GM18511 (cell line): ENCODE results near the gene MGAT4C.

Experiments
- ATAC-seq: cut with Tn5 transposase; IDR thresholded peaks from one replicate; pipeline ENCODE4 v1.9.1; 2021; ENCODE audit warnings: mild to moderate bottlenecking, moderate library complexity; ENCODE audit not compliant: unreplicated experiment

The MGAT4C gene

DNA sequence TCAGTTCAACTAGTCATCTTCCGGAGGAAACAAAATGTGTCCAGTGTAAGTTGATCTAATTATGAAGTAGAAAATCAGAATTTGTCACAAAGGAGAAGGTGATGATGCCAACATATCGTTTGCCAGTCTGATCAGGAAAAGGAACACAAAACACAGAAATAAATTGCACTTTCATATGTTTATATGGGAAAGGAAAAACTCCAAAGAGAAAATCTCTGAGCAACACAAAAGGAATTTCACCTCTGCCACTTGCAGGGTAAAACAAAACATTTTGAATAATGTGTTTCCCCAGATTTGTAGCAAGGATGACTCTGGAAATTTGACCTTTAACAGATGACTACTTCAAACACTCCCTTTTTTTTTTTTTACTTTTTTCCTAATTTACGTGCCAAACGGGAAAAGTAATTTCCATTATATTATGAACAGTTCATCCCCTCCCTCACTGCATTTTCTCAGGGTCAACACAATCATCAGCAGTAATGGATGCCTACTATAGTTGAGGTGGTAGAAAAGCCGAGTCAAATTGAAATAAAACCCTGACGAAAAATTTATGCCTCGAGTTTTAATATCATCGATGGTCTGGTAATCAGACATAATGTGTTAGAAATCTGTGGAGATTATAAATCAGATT is 25.6 kb downstream of the MGAT4C start:
- no peak for ATAC-seq

DNA sequence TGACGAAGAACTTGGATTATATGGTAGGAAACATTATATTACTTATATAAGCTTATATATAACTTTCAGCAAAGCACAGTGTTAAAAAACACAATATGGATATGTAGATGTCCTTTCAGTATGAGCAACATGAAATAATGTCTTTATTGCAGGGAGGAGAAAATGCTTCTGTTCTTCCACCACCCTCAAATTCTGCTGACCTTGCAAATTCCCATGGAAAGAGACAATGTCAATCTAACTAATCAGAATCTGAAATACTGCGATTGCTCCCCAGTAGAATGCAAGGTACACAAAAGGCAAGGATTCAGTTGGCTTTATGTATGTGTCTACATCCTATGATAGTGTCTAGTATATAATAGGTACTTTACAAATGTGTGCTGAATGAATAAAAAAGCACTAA is 26.4 kb downstream of the MGAT4C start:
- ATAC-seq, result no peak

DNA sequence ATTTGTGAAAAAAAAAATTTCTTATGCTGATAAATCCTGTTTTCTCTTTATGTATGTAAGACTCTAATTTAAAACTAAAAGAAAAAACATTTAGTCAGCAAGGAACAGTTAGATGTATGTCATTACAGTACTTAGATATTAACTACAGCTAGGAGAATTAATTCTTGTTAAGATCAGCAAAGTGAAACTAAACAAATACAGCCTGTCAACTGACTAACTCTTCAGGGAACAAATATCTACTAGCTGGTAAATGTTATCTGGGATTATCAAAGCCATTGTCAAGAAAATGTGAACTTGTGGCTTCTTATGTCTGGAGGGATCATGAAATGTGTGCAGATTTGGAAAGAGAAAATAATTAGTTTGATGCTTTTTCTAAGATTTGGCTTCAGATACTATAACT is 27.5 kb downstream of the MGAT4C start:
- no peak for ATAC-seq

DNA sequence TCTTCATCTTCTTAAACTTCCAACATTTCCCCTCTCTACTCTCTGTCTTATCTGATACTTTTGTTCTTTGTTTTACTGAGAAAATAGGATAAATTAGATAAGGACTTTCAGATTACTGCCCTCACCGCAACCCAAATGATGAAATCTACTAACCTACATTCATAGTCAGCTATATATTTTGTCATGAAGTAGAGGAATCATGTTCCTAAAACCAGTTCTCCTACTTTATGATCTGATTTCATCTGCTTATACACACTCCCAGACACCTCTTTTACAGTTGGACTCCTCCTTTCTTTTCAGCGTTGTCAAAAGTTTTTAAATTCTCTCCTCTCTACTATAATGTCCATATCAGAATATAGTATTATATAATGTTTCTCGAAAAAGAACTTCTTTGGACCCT is 29.7 kb downstream of the MGAT4C start:
- ATAC-seq, result no peak

DNA sequence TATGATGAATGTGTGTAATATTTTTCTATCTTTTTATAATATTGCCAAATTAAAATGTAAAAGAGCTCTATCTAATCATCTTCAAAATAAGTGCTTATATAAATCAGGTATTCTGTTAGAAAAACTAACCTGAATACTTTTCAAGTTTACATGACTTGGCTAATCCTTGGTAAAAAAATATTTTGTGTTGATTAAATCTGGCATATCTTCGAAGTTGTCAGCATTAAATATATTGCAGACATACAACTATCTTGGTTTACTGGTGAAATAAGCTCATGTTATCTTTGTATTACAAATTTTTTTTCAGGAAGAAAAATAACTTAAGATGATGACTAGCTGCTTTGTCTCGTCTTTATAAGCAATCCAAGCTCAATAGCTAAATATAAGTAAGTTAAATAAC is 39.6 kb downstream of the MGAT4C start:
- no peak for ATAC-seq

DNA sequence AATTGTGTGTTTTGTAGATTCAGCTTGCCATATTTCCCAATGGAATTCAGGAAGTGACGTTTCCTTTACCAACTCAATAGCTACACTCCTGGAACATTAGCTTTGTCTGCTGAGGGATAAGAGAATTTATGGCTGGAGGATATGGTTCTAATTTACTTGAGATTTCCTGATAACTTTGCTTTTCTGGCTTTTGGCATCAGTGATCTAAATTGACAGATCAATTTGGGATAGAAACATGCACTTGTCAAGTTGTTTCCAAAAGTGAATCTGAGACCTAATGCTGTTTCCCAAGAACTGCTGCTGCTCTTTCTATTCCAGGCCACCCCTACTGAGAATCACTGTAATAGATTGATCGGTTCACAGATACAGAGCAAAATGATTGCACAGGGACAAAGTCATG is 43.2 kb downstream of the MGAT4C start:
- no peak for ATAC-seq

DNA sequence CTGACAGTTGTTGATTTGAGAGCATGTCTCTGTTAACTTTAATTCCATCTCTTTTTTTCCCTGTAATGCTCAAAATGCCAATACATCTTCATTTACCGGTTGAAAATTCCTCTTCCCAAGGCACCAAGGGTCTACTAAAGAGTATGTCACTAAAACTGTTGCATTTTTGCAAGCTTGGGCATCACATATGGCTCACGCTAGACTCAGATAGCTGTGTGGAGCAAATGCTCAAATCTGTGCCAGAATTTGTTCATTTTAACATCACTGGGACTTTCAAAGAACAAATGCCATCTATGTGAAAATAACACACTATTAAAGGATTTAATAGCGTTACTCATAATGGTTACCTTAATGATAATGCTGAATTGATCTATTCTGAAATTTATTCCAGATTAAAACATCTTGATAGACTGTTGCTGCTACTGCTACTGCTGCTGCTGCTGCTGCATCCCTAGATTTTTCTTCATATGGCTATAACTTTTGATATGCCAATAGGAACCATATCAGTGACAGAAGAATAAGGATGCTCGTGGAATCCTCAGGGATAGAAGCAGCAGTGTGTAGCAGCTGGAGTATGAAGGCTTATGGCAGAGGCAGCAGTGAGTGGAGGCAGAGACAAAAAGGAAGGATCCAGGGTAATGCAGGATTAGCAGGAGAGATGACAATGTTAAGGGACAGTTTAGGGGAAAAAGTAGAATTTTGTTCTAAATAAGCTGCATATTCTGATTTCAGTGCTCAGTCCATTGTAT is 57.3 kb downstream of the MGAT4C start:
- ATAC-seq, result no peak

DNA sequence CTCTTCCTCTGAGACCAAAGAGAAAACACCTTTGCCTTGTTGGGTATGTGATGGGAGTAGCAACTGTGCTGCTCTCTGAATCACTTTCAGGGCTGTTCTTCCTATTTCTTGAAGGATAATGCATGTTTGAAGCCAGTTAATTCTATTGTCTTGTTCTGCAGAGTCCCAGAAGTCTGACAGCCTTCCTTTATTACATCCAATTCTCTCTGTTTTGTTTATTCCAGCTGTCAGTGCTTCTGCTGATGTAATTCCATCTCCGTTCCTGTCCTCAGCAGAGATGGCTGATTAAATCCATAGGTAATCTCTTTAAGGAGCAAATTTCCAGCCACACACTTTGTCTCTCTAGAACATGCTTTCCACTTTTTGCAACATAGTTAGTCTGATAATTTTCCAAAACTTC is 59.7 kb downstream of the MGAT4C start:
- ATAC-seq, result no peak

DNA sequence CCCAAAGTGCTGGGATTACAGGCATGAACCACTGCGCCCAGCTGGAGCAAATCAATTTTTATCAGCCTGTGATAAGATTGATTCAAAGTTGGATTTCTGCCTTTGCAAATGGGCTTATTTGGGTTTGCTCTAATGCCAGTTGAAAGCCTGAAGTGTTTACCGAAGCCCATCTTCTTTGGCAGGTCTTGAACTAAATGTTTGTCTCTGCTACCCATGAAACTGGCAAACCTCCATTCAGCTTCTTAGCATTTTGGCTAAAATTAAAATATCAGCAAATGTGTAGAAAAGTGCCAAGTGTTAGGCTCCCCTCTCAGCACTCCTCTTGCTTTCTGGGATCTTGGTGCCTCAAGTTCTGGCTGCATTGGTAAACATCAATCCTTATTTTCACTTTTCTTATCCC is 61.5 kb downstream of the MGAT4C start:
- no peak for ATAC-seq

DNA sequence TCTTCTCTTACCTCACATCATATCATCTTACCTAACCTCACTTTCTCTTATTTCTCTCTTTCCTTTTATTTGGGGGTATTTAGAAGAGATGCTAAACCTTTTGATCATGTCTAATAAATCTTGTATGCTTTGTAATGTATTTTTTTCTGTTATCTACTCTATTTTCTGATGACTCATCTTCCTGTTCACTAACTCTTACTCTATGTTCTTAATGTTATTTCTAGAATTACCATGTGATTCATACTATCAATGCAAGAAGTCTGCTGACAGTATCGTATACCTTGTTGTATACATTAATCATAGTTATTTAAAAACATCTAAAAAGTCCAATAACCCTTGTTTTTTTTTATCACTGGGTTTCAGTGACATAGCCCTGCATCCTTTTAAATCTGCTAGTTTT is 62.3 kb downstream of the MGAT4C start:
- no peak for ATAC-seq

DNA sequence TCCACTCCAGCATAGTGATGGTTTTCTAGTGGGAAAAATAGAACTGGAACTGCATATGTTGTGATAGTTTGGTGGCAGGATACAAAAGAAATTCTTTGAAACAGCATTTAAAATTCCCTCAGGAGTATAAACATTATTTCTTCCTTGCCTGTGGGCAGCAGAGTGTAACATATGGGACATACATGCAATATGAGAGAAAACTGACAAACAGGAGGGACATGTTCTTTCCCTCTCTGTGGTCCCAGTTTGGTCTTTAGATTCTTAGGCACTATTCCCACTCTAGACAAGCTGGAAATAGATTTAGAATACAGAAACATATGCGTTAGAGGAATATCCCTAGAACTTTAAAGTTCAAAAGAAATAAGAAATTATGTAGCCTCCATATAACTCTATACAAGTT is 68.0 kb downstream of the MGAT4C start:
- ATAC-seq, result no peak

DNA sequence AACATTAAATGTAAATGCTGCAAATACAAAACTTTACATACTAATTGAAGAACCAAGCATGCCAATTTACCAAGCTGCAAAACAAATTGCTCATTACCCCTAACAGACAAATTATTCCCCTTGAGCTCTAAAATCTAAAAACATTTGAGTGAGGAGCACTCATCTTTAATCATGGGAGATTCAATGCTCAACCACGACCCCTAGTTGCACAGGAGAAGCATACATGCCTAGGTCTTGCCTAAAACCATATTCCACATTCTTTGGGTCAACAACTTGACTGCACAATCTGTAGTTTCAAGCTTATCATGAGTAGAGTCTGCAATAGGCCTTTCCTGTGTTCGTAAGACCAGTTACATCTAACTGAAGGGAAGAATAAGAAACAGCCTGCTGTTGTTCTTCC is 69.7 kb downstream of the MGAT4C start:
- ATAC-seq, result no peak

DNA sequence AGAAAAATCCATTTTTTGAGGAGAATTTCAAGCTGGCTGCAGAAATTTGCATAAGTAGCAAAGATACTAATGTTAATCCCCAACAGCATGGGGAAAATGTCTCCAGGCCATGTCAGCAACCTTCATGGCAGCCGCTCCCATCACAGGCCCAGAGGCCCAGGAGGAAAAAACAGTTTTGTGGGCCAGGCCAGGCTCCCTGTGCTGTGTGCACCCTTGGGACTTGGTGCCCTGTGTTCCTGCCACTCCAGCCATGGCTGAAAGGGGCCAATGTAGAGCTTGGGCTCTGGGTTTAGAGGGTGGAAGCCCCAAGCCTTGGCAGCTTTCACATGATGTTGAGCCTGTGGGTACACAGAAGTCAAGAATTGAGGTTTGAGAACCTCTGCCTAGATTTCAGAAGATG is 76.3 kb downstream of the MGAT4C start:
- no peak for ATAC-seq

DNA sequence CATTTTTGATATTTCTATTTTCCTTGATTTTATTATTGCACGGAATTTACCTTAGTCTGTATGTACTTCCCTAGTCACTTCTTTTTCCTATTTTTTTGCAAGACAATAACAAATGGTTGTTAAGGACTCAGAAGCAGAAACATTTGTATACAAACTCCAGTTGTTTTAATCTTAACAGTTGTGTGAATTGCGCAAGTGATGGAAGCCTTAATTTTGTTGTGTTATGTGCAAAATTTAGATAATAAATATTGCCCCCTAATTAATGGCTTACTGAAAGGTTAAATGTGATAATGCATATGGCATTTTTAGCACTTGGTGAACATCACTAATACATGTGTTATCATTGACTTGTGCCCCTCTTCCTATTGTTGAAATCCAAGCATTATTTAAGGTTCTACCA is 82.0 kb downstream of the MGAT4C start:
- no peak for ATAC-seq

DNA sequence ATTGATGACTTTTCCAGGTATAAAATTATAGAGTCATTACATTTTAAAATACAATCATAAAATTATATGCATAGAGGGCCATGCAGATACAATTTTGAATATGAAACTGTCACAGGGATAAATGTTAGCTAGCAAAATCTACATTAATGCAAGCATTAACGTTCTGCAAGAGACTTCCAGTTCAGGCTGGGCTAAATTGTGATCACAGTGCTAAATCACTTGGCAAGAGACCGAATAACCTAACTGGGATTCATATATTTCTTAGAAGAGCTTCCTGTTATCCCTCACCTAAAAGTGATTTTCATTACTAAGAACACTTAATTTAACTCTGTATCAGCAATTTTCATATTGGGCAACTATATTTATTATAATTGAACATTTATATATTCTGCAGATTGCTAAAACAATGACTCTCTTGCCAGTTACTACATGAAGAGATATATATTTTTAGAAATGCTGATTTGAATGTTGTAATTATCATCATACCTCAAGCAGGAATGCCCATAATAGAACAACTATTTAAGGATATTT is 83.2 kb downstream of the MGAT4C start:
- no peak for ATAC-seq

DNA sequence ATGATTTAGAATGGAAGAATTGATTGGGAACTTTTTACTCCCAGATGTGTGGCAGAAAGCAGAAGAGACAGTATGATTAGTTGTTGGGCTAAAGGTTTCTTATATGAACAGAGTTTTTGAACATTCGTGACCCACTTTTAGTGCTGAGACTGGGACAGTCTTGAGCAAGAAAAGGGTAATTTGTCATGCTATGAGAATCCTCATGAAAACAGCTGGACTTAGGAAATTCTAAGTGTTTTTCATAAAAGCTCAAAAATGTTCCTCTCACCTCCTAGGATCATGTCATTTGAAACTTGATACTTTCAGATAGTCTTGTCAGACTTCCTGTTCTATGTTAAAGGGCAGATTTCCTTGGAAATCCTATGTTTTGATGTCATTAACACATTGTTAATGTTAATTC is 86.1 kb downstream of the MGAT4C start:
- no peak for ATAC-seq

DNA sequence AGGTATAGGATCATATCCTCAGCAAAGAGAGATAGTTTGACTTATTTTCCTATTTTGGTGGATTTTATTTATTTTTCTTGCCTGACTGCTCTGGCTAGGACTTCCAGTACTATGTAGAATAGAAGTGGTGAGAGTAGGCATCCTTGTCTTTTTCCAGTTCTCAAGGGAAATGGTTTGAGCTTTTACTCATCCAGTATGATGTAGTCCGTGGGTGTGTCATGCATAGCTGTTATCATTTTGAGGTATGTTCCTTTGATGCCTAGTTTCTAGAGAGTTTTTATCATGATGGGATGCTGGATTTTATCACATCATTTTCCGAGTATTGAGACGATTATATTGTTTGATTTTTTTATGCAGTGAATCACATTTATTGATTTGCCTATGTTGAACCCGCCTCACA is 97.2 kb downstream of the MGAT4C start:
- no peak for ATAC-seq

DNA sequence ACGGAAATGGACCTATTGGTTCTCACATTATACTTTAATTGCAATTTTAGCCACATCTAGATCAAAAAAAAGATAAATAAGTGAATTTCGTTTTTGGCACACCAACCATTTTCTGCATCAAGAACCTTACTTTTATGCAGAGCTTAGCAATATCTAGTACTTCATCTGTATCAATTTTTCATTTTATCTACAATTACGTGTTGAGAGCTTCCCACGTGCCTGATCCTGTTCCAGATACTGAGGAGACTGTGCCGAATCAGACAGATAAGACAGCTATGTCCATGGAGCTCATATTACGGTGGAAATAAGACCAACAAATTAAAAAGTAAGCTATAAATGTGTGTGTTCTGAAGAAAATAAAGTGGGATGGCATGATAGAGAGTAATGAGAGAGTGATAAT is 101.6 kb downstream of the MGAT4C start:
- no peak for ATAC-seq

DNA sequence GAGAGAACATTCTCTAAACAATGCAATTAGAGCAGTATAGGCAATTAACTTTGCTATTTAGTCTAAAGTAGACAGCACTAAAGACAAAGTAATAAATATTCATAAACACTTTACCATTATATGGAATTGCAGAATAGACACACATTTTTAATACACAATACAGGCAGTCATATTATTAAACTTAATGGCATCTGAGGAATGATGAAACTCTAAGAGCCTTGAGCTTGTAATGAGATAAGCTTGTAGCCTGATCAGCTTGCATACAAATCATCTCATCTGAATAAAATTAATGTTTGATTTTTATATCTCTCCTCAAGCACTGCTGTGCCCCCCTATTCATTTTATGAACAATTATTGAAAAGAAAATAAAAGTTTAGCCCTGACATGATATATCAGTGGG is 107.6 kb downstream of the MGAT4C start:
- ATAC-seq, result no peak

DNA sequence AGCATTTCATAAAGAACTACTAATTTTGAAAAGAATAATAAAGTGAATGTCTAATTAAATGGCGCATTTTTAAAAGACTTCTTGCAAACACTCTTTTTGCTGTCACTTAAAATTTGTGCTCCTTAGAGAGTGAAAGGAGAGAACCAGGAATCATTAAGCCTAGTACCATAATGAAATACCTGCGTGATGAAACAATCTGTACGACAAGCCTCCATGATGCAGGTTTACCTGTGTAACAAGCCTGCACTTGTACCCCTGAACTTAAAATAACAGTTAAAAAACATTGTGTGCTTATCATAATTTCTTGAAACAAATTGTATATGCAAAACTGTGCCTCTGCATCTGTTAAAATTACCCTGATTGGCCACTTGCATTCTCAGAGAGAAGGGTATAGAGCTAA is 108.1 kb downstream of the MGAT4C start:
- ATAC-seq, result no peak

DNA sequence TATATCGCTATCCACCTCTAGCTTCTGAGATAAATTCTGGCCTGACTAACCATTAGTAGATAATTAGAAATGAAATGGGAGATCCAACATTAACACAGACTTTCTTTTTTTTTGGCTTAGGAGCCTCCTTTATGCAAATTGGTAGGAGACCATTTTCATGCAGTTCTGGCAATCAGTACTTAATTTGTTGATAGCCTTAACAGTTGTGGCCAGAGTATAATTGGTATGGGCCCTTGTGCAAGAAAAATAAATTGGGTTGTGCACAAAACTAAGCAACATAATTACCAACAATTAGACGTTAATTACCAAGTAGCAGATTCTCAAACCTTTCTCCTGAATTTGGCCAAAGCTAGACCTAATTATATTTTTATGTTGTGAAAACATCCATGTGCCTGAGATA is 111.0 kb downstream of the MGAT4C start:
- ATAC-seq, result no peak

DNA sequence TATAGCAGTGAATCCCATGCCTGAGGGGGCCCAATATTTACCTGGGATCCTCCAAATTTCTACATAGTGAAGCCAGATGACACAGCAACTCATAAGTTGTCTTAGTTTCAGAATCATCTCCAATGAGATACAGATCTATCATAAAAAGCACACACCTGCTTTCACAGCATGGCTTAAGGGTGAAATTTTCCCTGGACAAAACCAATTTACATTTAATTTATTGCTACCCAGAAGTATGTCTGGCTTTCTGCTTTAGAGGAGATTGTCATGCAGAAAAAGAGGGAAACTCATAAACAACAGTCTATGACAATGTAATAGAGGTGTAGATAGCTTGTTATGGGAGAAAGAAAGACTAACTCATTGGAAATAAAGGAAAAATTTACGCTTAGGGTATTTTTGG is 113.0 kb downstream of the MGAT4C start:
- ATAC-seq, result no peak

DNA sequence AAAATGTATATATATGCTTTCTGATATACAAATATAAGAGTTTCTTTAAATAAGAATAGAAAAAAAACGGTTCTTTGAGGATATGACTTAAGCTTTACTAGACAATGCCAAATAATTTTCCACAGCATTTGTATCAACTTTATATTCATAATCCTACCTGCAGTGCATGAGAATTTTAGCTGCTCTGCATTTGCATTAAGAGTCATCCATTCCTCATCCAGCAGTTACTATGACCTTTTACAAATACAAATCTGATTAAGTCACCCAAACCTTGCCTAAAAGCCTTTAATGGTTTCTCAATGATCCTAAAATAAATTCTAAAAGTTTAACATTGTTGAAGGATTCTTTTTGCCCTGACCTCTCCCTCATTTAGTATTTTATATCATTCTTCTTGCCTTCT is 116.5 kb downstream of the MGAT4C start:
- no peak for ATAC-seq
